HG03460 (cell line): ENCODE measurements around the gene KCNMA1.

ENCODE experiments used
- ATAC-seq: cut with Tn5 transposase; IDR thresholded peaks from one replicate; pipeline ENCODE4 v1.9.1; 2021; ENCODE audit not compliant: unreplicated experiment

KCNMA1 gene

DNA sequence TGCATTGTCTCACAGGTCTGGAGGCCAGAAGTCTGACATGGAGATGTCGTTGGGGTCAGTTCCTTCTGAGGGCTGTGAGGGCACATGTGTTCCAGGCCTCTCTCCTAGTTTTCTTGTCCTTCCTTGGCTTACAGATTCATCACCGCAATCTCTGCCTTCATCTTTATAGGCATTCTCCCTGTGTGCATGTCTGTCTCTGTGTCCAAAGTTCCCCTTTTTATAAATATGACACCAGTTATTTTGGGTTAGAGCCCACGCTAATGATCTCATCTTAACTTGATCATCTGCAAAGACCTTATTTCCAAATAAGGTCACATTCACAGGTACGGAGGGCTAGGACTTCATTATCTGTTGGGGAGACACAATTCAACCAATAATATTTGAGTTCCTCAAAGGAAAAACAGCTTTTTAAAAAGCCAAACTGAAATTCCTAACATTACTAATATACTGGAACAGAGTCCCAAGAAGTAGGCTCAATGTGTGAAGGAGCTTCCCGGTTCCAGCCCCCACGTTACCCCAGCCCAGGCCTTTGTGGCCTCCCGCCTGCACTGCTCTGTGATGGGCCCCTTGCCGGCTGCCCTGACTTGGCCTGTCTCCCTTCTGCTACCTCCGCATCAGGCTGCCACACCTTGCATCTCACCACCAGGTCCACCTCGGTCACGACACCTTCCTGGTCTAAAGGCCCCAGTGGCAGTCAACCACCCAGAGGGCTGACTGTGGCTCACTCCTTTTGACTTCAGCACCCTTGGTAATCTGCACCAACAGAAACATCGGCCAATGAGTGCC lies 142.7 kb downstream of the KCNMA1 start:
- no peak for ATAC-seq

DNA sequence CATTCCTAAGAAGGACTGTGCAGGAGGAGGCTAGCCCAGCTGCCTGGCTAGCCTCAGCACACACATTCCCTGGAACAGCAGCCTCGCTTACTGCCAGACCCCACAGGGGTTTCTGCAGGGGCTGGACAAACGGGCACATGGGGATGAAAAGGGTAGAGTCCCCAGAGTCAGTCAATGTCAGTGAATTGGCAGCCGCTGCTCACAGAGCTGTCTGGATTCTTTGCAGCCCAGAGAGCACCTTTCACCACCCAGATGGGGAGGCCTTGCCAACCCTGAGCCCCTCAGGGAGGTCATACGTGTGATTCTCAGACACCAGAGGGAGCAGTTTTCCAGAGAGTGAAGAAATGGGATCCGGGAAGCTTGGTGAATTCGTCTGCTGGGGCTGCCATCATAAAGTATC lies 143.3 kb downstream of the KCNMA1 start:
- no peak for ATAC-seq

DNA sequence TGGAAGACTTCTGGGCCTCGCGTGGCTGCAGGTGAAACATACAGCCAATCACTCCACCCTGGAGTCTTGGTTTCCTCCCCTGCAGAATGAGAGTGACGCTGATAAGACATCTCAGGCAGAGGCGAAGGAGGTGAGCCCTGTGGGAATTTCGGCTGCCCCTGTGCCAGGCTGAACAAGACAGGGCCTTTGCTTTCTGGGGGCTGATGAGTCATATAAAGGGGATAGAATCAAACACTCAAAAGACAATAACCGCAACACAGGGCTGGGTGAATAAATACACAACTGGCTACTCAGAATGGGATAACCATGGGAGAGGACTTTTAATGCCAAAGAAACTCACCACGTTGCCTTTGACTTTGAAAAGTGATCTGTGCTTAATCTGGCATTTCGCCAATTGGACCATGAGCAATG lies 143.8 kb downstream of the KCNMA1 start:
- no peak for ATAC-seq

DNA sequence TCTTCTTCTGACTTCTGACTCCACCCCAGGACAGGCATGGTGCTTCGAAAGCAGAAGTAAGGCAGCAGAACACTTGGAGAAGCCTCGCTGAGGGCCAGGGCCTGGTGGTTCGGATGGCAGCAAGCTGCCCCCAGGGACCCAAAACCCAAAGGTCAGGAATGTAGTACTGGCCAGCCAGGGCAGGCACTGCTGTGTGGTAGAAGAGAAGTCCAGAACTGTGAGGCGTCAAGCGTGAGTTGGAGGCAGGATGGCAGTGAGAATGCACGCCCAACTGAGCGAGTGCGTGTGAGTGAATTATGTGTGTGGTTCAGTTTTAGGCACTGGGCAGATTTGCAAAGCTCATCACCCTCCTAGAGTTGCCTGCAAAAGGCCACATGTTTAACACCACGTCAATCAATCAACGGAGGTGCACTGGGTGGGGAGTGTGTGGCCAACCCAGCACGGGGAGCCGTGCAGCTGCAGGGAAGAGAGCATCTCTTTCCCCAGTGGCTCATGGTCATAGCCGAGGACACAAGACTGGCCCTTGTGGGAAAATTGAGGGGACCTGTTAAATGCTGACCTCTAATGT lies 144.3 kb downstream of the KCNMA1 start:
- ATAC-seq, result no peak

DNA sequence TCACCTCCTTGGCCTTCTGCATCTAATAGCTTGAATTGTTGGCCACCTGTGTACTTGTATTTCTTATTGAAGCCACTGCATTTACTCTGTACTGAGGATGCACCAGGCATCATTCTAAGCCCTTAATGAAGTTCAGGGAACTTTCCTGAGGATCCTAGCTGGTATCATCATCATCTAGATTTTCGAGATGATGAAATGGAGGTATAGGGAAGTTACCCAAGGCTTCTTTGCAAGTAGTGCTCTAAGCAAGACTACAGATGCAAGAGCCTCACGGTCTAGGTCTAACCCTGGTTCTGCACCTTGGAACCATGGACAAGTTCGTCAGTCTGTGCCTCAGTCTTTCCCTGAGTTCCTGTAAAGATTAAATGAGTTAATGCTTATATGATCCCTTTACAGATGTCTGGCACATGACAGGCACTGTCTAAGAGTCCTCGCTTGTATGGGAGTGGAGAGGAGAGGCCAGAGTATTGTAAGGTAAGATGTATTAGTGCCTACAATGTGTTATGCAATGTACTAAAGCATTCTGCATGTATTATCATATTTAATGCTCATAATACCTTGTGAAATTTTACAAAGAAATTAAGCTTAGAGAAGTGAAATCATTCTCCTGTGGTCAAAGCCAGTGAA lies 145.1 kb downstream of the KCNMA1 start:
- ATAC-seq, result no peak

DNA sequence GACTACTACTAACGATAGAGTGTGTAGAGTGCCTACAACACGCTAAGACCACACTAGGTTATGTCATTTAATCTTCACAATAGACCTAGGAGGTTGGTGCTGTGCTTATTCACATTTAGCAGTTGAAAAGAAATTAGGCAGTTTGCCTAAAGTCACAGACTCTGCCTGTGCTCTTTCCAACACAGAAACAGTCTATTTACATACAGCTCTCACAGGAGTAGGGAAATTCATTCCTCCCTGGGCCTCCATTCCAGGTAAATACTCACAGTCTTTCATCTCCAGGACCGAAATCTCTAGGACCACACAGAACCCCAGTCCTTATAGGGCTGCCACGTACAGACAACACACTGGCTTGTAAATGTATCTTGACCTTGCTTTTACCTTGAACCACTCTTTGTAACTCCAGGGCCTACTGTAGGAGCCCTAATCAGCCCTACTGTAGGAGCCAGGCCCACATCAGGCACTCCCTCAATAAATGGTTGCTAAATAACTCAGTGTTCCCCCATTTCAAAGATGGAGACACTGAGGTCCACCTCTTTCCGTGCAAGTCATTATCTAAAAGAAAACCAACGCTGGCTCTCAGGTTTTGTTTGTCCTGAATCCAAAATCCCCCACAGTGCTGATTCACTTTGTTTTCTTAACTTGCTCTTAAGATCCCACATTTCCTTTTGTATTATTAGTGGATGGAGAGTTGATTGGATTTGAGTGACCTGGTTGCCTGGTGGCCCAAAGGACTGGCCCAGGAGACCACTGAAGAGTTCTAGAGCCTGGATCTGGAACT lies 146.9 kb downstream of the KCNMA1 start:
- ATAC-seq, result no peak

DNA sequence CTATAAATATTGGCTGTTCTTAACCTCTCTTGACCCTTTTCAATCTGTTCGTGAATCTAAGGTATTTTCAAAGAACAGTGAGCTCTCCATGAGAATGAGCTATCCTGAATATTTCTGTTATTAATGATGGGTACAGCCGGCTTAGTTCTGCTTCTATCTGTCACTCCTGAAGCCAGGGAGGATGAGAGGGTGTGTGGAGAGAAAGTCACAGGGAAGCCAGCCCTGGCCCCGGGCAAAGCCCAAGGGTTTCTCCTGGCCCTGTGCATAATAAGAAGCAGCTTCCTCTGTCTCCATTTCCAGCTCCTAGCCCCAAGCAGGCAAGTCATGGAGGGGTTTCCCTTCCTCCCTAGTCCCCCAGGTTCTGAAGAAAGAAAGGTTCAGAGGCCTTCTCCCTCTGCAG lies 151.1 kb downstream of the KCNMA1 start:
- no peak for ATAC-seq

DNA sequence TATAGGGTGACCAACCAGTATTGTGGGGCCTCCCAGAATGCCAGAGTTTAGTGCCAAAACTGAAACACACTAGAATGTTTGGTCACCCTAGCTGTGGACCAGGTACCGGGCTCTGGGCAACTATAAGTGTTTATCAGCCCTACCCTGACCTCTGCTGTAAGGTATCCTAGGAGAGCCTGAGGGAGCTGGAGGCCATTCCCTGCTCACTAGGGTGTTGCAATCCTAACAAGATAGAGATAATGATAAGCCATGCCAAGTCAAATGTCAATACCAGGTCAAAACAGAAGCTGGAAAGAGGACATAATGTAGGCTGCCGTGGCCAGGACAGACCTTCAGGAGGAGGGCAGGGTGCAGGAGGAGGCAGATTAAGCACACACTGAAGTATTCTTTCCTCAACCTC lies 151.8 kb downstream of the KCNMA1 start:
- ATAC-seq, result no peak

DNA sequence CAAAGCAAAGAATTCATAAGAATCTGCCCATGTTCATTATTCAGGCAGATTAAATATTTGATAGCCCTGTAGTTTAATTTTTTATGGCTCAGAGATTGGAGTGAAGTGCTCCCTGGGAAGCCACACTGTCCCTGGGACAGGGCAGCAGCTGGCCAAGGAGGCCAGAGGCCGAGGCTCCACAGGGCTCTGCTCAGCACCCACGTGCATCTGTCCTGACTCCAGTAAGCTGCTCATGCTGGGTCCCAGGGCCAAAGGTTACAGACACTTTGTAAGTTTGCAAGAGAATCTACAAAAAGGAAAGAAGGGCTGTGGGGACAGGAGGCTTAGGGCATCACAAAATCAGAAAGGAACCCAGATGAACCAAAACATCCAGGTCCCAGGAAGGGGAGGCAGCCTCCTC lies 155.5 kb downstream of the KCNMA1 start:
- no peak for ATAC-seq

DNA sequence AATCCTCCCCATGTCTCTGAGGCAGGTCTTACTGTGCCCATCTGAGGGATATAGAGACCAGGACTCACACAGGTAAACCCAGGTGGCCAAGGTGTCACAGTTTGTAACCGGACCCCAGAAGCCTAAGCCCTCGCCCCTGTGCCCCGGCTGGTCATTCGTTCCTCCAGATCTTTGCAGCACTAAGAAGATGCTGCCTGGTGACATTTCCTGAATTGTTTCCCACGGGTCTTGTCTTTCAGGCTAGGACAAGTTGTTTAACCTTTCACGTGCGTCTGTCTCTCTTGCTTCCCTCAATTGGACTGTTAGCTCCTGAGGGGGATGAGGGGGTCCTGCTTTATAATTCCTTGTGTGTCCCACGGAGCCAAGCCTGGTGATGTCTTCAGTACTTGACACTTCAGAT lies 158.0 kb downstream of the KCNMA1 start:
- no peak for ATAC-seq

DNA sequence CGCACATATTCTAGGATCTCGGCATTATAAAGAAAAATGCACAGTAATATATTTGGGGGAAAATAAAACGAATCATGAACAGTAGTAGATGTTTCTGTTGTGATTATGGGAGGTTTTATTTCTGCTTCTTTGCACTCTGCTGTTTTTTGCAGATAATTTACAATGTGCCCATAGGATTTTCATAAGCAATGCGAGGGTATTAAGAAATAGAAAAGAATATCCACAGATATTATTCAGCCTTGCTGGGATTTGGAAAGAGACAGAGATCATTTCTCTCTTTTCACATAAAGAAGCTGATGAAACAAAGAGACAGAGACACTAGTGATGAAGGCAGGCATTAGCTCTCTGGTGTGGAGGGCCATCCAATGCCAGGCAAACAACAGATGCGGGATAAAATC lies 158.6 kb downstream of the KCNMA1 start:
- ATAC-seq, result no peak

DNA sequence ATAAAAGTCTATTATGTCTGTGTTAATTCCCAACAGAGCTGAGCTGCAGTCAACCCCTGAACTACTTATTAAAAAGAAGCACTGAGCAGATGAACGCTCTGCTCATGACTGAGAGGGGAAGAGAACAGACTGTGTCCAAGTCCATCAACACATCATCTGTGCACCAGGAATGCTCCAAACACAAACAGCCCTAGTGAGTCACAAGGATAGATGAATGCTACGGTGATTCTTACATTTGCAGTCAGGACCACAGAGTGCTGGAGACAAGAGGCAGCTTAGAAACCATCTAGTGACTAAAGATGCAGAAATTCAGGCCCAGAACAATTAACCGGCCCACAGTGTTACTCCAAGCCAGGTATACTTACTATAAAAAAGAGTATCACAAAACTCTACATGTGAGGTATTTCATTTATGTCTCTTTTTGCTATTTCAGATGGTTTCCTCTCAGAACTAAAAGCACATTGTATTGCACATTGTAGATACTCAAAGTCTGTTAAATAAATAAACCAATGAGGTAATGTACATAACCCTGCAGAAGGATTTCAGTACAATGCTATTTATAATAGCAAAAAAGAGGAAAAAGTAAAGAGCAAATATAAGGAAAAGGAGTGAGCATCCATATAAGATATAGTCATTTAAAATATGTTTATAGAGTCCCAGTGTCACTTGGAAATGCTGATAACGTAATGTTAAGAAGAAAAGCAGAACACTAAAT lies 159.2 kb downstream of the KCNMA1 start:
- ATAC-seq, result no peak

DNA sequence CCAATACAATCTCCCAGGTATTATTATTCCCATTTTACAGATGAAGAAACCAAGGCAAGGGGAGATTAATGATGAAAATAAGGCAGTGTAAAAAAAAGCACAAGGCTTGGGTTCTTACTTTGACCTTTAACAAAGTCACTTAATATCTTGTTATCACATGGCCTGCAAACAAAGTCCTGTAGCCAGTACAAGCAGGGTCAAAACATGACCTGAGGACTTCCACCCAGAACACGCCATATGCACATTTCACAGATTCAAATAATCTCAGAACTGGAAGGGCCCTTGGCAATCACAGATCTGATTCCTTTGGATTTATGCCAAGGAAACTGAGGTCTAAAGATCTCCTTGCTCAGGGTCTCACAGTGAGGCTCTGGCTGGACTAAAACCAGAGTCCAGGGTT lies 162.1 kb downstream of the KCNMA1 start:
- ATAC-seq, result no peak

DNA sequence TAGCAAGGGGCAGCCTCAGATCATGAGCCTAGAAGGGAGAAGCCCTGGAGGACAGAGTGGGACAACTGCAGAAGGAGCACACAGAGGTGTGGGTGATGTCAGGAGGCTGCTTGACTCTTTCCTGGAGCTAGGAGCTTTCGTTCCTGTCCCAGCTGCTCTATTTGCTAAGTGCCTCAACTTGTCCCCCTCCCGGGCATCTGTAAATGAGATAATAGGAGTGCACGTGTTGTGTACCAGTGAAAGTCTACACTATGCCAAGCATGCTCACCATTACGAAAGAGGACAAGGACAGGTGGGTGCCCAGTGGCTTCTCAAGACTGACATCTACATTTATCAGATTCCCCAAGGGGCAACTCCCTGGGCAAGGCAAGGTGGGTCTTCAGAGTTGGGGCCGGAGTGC lies 162.7 kb downstream of the KCNMA1 start:
- no peak for ATAC-seq

DNA sequence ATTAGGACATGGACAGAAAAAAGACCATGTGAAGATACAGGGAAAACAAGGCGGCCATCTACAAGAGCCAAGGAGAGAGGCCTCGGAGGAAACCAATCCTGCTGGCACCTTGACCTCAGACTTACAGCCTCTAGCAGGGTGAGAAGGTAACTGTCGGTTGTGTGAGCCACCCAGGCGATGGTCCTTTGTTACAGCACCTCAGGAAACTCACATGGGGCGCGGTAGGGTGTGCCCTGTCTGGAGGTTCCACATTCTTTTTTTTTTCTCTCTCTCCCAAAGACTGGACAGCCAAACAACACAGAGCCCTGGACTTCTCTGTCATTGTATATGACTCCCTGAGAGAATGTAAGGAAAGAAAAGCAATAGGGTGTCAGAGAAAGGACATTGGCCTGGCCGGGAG lies 163.2 kb downstream of the KCNMA1 start:
- ATAC-seq, result no peak

DNA sequence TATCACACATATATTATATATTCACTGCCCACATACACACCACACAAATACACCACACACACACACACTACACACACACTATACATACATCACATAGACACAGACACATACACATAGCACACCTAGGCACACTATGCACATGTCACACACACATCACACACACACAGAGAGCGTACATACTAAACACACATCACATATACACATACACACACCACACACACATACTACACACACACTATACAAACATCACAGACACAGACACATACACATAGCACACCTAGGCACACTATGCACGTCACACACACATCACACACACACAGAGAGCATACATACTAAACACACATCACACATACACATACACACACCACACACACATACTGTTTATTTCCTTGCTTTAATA lies 165.5 kb downstream of the KCNMA1 start:
- no peak for ATAC-seq

DNA sequence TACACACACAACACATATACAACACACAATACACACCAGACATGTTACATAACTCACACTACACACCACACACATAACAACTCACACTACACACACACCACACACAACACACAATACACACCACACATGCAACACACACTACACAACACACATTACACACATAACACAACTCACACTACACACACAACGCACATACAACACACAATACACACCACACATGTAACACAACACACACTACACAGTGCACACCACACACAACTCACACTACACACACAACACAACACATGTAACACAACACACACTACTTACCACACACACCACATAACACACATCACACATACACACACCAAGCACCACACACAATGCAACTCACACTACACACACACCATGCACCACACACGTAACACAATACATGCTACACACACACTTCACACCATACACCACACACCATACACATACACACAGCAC lies 166.5 kb downstream of the KCNMA1 start:
- ATAC-seq, result no peak

DNA sequence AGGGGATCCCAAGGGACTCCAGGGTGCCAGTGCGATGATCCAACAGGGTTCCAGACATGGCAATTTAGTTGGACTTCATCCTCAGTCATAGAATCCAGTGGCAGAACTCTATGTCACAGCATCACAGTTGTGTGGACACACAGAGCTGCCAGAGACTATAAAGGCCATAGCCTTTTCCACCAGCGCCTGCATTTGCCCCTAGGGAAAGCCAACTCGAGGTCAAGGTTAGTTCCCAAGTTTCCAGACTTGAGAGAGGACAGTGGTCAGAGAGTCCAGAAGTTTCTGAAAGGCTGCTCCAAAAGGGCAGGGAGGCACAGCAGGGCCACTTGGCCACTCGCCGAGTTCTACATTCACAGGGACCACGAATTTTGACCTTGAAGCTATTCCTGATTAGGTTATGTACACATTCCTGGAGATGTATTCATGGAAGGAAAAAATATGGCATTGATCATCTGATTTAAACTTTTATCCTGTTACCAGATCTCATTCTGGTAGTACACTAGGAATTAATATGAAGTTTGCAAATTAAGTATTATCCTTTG lies 170.1 kb downstream of the KCNMA1 start:
- ATAC-seq, result no peak

DNA sequence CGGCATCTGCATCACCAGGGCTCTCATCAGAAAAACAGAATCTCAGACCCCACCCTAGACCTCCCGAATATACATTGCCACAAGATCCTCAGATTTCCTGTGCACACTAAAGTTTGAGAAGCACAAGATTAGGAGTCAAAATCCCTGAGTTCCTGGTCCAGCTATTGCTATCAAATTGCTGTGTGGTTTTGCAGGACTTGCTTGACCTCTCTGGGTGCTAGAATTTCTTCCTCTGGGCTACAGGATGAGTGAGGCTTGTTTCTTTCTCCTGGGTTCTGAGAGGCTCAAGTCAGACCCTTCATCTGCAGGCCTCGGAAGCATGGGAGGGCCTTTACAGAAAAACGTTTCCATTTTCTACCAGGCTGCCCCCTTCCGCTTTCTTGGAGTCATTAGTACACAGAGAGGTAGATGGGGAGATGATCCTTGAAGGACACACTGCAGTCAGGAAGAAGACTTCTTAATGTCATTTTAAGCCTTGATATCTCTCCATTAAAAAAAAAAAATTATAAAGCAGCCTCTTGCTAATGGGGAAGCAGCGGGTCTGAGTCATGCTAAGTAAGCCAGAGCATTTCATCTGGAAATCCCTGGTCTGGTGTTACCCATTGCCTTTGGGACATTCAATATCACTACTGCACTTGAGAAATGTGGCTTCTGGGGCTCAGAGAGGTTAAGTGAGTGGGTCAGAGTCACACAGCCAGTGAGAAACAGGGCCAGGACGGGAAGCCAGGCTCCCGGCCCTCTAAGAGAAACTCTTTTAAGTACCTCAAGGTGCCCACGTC lies 173.5 kb downstream of the KCNMA1 start:
- ATAC-seq, result no peak

DNA sequence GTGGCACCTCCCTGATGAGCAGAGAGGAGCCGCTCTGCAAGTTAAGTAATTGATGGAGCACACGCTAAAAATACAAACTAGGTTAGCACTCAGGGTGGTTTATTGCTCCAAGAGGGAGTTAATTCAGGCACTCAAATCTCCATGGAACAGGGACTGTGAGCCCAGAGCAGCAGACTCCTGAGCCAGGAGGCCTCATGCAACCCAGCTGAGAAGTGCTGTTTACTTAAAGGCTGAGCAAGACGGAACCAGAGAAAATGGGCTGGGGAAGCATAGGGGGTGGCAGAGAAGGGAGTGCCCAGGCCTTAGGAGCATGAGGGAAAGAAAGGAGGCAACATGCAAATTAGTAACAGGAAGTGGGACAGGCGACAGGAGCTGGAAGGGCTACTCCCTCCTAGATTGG lies 174.1 kb downstream of the KCNMA1 start:
- ATAC-seq, result no peak
